ENCODE results near the gene SESN1.

SESN1 gene

DNA sequence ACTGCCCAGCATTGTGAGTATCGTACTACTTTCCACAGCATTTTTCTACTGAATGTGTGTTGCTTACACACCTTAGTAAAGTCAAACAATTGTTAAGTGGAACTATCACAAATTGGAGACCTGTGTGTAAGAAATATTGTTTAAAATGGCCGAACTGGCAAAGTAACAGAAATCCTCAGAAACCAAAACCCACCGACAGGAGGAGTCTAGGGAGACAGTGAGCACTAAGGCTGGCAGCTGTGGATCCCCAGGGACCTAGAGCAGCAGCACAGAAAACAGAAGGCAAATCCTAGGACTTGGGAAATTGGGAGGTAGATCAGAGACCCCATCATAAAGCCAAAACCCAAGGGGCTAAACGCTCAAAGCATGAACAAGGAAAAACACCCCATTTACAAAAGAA is 69.9 kb downstream of the SESN1 start:
- DNase-seq = no peak

DNA sequence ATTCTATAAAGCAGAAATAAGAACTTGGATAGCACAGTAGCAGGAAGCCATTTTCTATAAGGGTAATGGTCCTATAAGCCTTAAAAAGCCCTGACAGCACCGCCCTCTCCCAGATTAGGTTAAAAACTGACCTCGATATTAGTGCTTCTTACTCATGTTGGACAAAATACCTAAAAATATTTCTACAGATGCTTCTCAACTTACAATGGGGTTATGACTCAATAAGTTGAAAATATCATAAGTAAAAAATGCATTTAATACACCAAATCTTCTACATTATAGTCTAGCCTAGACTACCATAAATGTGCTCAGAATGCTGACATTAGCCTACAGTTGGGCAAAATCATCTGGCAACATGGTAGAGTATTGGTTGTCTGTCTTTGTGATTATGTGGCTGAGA is 70.3 kb downstream of the SESN1 start:
- no peak for DNase-seq

DNA sequence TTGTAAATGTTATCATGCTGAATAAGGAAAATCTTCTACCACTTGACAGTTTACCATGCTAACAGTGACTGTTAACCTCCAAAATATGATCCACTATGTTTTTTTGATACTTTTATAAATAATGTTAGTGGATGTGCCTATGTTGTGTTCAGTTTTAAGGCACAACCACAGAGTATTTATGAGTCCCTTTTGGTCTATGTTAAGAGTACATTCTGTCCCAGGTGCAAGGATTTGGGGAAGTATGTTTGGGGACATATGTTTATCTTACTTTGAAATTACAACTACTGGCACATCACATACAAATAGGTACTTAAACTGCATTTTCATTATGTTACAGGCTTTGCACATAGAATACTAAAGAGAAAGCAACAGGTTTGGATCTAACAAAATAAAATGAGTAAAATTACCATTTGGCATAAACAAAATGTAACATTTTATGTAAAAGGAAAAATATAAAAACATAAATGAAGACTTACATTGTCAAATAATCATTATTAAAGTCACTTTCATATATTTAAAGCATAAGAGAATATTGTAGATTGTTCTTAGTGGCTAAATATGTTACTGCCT is 71.2 kb downstream of the SESN1 start:
- no peak for DNase-seq

DNA sequence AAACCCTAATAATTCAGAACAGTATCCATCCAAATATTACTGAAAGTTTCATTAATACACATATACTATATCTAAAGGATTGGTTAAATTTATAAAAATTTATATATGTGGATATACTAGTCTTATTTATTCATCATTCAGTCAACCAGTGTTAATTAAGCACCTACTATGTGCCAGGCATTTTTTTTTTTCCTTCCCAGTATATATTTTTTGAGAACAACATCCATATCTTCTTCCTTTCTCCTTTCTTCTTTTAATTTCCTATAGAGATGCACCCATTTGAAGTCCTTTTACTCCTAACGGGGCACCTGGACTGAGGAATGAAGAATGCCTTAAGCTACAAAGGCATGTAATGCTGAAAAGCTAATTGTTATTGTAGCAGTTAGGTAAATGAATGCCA is 72.8 kb downstream of the SESN1 start:
- DNase-seq = no peak

DNA sequence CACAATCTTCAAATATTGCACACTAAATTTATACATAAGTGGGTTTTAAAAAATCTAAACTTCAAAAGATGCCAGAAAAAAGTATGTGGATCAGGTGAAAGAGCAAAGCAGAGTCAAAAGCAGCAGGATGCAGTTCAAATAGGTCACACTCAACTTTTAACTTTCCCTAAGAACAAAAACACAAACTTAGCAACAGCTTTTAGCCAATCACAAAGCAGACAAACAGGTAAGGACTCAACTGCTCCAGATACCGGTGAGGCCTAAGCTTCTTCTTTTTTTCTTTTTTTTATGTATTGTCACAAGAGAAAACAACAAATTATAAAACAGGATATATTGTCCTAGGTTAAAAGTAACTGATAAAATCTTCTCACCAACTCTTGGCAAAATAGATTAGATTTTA is 74.7 kb downstream of the SESN1 start:
- DNase-seq = no peak

DNA sequence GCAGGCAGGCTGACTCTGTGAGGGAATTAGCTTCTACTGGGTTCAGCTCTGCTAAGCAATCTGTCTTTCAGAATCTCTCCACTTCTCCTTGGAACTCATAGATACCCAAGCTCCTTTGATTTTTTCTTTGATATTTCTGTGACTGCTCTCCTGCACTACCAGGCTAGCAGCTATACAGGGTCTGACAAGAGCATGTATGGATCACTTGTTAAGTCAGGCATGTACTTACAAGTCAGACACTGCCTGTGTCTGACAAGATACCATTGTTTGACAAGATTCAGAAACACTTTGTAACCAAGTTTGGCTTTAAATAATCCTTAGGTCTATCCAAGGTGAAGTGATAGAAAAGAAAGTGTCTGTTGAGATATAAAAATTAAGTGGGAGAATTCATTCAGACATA is 79.5 kb downstream of the SESN1 start:
- DNase-seq = no peak

DNA sequence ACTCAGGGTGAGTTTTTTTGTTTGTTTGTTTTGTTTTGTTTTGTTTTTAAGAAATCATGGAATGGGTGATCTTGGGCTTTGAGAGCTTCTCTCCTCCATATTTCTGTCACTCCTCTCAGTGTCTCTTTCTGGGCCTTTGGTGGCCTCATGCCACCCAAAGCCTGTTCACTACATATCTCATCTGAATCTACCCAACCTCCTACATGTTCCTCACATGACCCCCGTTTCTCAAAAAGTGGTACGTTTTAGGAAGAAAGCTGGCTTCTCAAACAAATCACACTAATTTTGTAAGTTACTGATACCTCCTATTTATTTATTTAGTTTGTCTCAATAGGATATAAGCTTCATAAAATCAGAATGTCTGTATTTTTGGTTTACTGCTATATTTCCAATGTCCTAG is 80.0 kb downstream of the SESN1 start:
- DNase-seq = no peak

DNA sequence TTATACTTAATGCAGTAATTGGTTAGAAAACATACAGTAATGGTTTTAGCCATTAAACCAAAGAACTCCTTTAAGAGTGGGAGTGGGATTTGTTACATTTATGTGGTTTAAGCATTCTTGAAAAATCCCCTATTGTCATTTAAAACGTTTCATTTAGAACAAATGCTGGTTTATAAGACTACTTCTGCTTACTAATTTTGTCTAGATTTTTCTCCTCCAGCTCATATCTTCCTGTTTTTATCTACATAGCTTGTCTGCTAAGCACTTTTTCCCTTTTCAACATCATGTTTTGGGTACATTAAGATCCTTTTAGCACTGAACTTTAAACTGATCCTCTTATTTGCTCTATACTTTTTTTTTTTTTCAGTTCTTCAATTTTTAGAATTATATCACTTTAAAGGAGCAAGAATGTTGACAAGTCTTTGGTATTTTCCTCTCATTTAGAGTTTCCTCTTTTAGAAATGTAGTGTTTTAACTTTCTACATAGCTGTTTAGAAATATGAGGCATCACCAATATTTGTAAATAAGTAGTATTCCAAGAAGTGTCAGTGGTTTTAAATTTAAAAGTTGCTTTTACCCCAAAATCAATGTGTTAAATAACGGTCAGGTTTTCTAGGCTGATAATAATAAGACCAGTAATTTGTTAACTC is 80.9 kb downstream of the SESN1 start:
- no peak for DNase-seq

DNA sequence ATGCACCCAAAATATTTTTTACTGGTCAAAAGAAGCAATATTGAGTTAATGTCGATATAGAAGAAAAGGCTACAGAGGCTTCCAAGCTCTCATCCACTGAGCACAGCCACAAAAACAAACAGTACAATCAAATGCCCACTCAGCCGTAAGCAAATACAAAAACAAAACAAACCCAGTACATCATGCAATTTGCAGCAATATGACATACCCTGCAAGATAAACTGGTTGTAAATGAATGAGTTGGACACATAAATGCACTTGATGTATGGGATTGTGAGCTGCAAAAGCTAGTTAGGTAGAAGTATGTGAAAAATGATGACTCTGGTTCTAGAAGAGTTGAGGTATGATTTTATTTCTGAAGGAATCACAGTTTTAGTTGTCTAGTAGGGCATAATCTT is 83.9 kb downstream of the SESN1 start:
- DNase-seq = no peak

DNA sequence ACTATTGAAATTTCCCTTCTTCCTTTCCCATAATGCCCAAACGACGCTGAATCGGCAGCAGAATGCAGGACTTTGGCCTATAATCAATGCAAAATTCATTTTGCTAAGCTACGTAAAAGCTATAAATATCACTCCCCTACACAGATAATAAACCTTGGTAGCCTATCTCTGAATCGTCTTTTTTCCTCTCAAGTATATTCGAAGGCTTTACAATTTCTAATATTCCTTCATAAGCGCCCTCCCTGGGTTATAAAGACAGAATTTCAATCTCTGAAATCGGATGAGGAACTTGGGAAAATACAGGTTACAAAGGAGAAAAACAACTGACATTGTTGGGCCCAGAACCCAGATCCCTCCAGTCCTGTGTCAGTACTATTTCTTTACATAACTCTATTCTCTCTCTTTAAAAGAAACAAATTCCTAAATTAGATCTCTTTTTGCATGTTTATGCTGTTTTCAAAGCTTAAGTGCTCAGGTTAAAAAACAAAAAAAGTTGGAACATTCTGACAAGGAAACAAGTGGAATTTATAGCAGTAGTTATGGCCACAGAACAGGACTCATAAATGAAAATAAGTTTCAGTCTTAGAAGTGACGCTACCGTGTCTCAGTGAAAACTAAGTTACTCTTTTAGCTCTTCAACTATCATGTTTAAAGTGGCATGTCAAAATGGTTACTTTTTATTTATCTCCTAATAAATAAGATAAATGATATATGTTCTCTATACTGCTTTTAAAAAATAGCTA is 84.5 kb downstream of the SESN1 start:
- no peak for DNase-seq

DNA sequence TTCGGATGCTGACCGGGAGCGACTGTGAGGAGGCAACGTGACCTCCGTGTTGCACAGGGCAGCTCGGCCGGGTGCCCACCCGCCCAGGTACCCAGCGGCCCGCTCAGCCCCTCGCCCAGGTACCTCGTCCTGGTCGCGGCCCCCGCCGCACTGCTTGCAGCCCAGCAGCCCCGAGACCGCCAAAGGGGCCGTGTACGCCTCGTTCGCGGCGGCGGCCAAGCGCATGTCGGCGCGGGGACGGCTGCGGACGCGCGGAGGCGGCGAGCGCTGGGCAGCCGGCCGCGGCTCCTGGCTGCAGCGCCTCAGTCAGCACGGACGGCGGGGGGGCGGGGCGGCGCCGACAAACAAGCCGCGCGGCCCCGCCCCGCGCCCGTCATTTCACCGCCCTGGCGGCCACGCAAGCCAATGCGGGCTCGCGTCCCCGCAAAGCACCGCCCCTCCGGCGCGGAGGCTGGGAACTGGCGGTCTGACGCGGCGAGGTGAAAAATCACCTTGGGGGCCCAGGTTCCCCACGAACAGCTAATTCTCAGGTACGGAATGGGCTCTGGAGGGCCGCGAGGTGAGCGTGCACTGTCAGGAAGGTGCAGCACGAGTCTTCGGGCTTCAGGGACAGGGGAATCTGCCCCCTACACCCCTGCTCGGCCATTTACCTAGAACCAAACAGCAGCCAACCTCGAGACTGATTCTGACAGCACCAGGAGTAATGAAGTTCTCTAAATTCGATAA is 85.2 kb downstream of the SESN1 start:
- DNase-seq = peak; percentile 95

DNA sequence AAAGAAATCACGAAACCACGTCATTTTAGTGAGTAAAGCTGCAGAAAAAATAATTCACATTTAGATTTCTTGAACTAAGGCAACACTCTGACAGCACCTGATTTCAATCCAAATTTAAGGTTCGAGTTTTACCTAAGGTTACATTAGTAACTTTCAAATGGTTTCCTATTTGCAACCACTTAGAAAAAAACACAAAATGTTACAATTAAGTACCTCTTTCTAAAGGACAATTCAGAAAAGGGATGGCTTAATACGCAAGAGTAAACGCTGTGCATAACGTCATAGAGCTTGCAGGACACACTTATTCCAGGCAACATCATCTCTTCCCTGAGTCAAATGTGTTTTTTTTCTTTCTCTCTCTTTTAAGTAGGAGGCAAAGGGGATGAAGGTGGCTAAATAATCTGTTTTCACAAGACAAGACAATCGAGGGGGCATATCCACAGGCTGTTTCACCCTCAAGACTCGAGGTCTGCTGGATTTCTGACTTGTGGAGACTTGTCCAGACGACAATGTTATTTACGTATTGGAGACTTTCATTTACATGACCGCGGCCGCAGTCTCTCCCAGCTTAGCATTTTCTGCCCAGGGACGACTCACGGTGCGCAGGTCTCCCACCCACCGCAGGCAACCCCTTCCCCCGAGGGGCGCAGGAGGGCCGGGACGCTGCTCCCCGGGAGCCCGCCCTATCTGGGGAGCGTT is 86.0 kb downstream of the SESN1 start:
- peak; percentile 41 for DNase-seq

DNA sequence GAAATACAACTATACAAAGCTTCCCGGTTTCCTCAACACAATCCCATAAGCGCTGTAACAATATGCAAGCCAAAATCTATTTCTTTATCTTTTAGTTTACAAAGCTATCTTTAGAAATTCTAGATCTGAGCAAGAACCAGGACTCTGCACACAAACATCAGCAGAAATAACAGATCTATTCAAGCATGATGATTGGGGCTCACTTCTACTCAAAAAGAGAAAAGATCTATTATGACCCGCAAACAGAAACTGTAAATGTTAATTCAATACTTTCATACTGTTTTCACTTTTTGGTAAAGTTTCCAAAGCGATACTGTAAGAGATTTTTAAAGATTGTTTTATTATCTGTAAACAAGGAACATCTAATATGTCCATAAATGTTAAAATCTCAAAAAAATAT is 86.6 kb downstream of the SESN1 start:
- no peak for DNase-seq

DNA sequence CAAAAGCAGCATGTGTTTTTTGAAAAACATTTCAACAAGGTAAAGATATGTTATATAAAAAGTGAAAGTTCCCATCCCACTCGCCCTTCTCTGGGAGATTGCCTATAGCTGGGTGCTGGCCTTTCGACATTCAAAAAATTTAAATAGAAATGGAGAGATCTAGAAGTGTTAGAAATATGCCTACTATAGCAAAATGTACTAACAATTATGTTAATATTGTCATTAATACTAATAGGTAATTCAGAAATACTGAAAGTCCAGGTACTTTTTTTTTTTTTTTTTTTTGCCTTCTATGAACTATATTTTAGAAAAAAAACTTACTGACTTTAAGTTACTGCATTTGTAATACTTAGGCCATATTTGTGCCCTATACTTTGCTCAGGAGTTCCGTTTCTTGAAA is 87.1 kb downstream of the SESN1 start:
- no peak for DNase-seq

DNA sequence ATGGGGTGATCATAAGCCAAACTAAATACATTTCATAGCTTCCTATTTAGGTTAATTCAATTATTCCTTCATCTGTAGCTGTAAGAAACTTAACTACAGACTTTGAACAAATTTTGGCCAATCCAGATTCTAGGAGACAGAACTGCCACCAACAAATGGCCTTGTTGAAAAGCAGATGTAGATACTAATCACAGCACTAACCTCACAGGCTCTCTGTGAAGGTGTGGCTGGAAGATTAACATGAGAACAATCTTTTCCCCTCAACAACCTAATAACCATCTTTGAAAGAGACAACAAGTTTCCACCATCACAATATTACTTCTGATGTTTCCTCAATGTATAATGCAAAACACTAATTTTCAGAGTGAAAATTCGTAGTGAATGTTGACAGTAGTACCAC is 87.8 kb downstream of the SESN1 start:
- DNase-seq = no peak

DNA sequence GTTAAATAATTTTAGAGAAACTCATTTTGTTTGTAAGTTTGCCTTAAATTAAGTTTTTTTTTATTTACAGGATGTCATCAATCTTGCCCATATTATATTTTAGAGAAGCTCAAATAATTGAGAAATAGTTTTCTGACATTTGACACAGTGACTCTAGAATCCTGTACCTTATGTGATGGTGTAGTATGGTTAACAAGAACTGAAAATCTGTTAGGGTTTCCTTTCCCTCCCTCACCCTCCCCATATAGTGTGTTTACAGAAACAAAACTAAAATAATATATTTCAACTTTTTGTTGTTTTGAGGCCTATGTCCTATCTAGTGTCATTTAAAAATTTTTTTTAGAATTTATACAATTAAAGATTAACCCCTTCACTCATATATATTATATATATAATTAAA is 91.8 kb downstream of the SESN1 start:
- no peak for DNase-seq

DNA sequence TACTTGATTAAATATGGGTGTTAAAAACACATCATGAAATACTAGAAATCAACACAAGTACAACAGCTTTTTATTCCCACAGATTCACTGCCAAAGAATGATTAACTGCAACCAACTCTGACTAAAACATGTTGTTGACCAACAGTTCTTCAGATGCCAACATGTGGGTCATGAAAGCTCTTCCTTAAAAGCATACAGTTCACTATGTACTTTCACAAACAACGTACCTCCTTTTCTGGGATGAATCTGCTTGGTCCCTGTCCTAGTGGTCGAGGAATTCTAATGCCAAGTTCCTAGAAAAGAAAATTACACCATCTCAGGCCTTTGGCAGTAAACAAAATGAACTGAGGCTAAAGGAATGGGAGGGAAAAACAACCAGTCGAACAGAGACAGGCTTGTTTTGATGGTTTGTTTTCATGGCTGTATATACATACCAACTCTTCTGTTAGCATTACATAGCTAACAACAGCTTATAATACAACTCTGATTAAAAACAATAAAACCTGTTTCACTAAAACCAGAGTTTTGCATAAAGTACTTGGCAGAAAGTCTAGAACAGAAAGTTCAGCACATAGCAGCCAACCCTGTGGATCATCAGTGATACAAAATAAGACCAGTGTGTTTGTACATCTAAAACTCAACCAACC is 92.5 kb downstream of the SESN1 start:
- DNase-seq = peak; percentile 84

DNA sequence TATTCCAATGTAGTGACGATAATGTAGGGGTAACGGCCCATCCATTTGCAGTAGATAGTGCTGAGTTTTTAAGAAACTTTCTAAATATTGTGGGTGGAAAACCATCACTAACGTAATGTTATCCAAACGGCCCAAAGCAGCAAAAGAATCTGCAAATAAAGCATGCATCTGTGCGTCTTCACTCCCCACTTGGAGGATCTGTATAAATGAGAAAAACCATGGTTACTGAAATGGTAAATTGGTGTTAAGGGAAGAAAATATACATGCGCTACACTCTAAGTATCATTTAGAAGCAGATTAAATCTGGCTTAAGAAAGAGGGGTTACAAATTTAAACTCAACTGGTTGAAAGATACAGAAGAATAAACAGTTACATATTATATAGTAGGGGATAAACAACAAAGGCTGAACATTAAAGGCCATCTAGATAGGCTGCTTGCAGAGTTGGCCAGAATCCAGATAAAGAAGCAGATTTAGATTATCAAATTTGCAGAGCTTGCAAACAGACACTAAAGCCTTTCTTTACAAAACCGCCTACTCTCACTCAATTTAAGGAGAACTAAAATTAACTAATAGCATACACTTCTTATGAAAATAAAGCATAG is 93.3 kb downstream of the SESN1 start:
- DNase-seq = no peak

DNA sequence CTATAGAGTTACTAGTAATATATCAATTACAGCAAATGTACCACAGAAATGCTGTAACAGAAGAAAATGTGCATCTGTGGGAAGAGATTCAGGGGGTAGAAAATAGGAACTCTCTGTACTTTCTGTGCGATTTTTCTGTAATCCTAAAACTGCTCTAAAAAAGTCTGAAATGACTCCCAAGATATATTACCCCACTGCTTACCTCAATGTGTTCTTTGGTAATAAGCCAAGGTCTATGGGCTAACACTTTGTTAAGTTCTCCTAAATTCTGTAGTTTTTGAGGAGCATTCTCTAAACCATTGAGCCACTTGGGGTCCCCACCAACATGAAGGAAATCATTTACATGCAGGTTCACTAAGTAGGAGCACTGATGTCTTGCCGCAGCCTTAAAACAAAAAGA is 94.4 kb downstream of the SESN1 start:
- DNase-seq = no peak

DNA sequence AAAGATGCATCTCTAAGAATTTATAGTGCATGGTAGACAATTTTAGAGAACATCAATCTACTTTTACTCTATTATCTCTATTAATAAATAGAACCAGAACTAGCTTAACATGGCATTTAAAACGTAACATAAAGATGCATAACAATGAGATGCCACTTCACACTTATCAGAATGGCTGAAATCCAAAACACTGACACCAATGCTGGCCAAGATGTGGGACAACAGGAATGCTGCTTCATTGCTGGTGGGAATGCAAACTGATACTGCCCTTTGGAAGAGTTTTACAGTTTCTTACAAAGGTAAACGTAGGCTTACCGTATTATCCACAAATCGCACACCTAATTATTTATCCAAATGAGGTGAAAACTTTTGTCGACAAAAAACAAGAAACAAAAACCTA is 95.2 kb downstream of the SESN1 start:
- DNase-seq = no peak

DNA sequence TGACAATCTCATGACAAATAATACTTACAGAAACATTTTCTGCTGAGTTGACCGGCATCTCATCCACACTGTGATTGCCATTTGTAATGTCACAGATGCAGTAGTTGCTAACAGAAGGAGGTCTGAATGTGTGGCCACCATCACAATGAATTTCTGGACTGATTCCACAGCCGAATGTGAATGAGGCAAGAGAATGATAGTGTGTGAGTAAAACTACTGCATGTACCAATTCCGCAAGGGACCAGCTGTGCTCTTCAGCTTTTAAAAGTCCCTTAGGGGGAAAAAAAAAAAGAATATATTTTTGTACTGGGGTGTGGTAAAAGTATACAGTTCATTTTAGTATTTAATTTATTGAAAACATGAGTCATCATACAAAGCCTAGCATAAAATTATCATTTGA is 96.2 kb downstream of the SESN1 start:
- peak; percentile 18 for DNase-seq

DNA sequence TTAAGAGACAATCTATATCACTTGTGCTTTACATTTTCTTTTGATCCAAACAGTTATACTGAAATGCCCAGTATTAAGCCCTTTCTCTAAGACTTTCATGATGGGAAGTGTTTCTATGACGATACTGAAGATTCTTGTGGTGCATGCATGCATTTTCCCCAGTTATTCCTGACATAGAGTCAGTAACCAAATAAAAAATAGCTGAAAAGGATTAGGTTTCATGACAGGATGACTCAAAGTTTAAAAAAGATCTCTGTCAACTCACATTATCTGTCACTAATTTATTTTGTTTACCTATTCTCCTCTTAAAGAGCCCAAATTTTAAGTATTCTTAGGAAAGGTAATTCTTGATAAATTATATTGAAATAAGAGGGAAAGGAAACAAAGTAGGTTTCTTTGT is 98.4 kb downstream of the SESN1 start:
- DNase-seq = no peak

Data from midbrain (tissue), 1 donor.